ENCODE data around the gene BGLAP.

The BGLAP gene

DNA sequence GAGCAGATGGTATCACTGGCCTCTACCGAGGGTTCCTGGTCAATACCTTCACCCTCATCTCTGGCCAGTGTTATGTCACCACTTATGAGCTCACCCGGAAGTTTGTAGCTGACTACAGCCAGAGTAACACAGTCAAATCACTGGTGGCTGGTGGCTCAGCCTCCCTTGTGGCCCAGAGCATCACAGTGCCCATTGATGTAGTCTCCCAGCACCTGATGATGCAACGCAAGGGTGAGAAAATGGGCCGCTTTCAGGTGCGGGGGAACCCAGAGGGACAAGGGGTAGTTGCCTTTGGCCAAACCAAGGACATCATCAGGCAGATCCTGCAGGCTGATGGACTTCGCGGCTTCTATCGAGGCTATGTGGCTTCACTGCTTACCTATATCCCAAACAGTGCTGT lies 41.9 kb upstream of the BGLAP start:
- DNase-seq (ENCODE audit: low read depth): no peak

DNA sequence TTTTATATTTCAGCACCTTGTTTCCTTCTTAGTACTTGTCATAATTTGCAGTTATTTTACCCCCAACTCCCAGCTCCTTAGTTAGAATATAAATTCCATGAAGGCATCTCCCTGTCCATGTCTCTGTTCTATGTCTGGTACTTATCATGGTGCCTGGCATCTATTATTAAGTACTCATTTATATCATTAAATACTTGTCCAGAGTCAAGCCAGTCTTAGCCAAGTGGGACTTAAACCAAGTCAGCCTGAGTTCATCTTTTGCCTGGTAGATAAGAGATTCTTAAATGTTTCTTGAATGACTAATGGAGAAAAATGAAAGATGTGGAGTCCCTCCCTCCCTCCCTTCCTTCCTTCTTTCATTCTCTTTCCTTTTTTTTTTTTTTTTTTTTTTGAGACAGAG lies 38.7 kb upstream of the BGLAP start:
- TF ChIP-seq, protein P1, sequence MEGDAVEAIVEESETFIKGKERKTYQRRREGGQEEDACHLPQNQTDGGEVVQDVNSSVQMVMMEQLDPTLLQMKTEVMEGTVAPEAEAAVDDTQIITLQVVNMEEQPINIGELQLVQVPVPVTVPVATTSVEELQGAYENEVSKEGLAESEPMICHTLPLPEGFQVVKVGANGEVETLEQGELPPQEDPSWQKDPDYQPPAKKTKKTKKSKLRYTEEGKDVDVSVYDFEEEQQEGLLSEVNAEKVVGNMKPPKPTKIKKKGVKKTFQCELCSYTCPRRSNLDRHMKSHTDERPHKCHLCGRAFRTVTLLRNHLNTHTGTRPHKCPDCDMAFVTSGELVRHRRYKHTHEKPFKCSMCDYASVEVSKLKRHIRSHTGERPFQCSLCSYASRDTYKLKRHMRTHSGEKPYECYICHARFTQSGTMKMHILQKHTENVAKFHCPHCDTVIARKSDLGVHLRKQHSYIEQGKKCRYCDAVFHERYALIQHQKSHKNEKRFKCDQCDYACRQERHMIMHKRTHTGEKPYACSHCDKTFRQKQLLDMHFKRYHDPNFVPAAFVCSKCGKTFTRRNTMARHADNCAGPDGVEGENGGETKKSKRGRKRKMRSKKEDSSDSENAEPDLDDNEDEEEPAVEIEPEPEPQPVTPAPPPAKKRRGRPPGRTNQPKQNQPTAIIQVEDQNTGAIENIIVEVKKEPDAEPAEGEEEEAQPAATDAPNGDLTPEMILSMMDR (conservative IDR thresholded peaks at IDR 0.05; ENCODE audit: low read length): no peak
- peak; percentile 48 for DNase-seq (ENCODE audit: low read depth)
- no peak overlapping the region for H3K4me3 ChIP-seq (ENCODE audit: low read length)

More for the DNA sequence above, 41.9 kb upstream of the BGLAP start:
- no peak overlapping the region for H3K4me3 ChIP-seq (ENCODE audit: low read length)
- TF ChIP-seq, protein P1 (conservative IDR thresholded peaks at IDR 0.05; ENCODE audit: low read length): no peak

DNA sequence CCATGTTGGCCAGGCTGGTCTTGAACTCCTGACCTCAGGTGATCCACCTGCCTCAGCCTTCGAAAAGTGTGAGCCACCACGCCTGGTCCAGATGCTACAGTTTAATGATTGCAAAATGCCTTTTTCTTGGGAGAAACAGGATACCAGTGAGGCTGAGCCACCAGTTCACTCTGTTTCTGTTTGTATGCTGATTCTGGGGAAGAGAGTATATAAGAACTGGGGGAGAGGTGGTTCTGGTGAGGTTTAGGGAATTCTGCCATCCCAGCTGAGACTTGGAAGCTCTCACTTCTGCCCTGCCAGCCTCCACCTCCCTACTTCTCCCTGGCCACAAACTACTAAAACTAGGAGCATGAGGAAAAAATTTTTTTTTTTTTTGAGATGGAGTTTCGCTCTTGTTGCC lies 37.3 kb upstream of the BGLAP start:
- no peak overlapping the region for H3K4me3 ChIP-seq (ENCODE audit: low read length)
- DNase-seq (ENCODE audit: low read depth): peak; percentile 15
- TF ChIP-seq, protein P1 (conservative IDR thresholded peaks at IDR 0.05; ENCODE audit: low read length): no peak

GRCh38 chr1:156211243-156211642 lies 30.7 kb upstream of the BGLAP start:
- no peak for DNase-seq (ENCODE audit: low read depth)
- H3K4me3 ChIP-seq (ENCODE audit: low read length): no peak overlapping the region
- TF ChIP-seq, protein P1 (conservative IDR thresholded peaks at IDR 0.05; ENCODE audit: low read length): no peak

- no peak for DNase-seq (ENCODE audit: low read depth)
- TF ChIP-seq, protein P1 (conservative IDR thresholded peaks at IDR 0.05; ENCODE audit: low read length): no peak
- H3K4me3 ChIP-seq (ENCODE audit: low read length): no peak overlapping the region; the same call in 1 of the 2 replicates
Observed at GRCh38 chr1:156212130-156212529, 29.9 kb upstream of the BGLAP start.

GRCh38 chr1:156212833-156213643 lies 28.9 kb upstream of the BGLAP start, which contains the start of gene PMF1:
TSS of gene PMF1 (plus strand) at chr1:156213007. CDS start at chr1:156213016, 9 bp downstream.
- peak; percentile 93 for DNase-seq (ENCODE audit: low read depth)
- H3K4me3 ChIP-seq (ENCODE audit: low read length): peak within 1 kb of the TSS; percentile 96
- TF ChIP-seq, protein P1 (conservative IDR thresholded peaks at IDR 0.05; ENCODE audit: low read length): 0 out of 2 replicates have a peak, but pooled peaks have one; percentile 4

GRCh38 chr1:156213644-156213966 lies 28.4 kb upstream of the BGLAP start:
- peak overlapping the region; percentile 96 for H3K4me3 ChIP-seq (ENCODE audit: low read length)
- no peak for DNase-seq (ENCODE audit: low read depth)
- TF ChIP-seq, protein P1 (conservative IDR thresholded peaks at IDR 0.05; ENCODE audit: low read length): no peak
